Stimulated activated CD4-positive, alpha-beta T cell treated with anti-CD3 and anti-CD28 coated beads, TNF-alpha, amount 100 ng/mL, for 4 hours (primary cell): ENCODE measurements around the gene HAUS6.
"Not testable (repeated sequence)": the region's sequence is repeated elsewhere in the genome, so short reads cannot be mapped to it uniquely, and the experiment has no call there.

Source experiments
- DNase-seq, 3 experiments: peaks; one replicate each; pipeline ENCODE4 v3.0.0-alpha.2; 2020; ENCODE audit warnings: low read depth in 3 of 3

The HAUS6 gene

GRCh38 chr9:19102631-19103345, at the start of gene HAUS6:
HAUS6 (minus strand) TSS chr9:19102904; CDS start chr9:19102651, 253 bp downstream.
- DNase-seq, result peak; percentile 52 to 89 (median 69)

GRCh38 chr9:19152160-19152498, 49.4 kb upstream of the HAUS6 start:
- DNase-seq, result not testable (repeated sequence)

- DNase-seq, result no peak
Observed at GRCh38 chr9:19151425-19152159, 48.9 kb upstream of the HAUS6 start.

DNA sequence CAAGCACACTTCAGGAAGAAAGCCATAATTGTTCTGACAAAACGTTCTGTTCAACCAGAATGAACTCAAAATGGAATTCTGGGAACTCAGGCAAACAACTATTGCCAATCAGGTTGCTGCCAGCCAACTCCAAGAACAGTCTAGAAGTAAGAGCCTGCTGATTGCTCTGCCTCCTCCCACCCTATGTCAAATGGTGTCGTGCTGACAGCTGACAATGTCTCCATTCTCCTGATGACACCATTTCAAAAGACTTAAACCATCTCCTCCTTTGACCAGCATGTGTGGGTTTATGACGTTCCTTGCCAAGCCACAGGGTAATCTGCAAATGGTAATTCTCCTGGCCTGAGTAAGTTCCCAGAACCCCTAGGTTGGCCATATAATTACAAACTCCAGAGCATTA, 46.5 kb upstream of the HAUS6 start:
- no peak for DNase-seq

- no peak for DNase-seq
Observed at GRCh38 chr9:19148187-19148586, 45.5 kb upstream of the HAUS6 start.

DNA sequence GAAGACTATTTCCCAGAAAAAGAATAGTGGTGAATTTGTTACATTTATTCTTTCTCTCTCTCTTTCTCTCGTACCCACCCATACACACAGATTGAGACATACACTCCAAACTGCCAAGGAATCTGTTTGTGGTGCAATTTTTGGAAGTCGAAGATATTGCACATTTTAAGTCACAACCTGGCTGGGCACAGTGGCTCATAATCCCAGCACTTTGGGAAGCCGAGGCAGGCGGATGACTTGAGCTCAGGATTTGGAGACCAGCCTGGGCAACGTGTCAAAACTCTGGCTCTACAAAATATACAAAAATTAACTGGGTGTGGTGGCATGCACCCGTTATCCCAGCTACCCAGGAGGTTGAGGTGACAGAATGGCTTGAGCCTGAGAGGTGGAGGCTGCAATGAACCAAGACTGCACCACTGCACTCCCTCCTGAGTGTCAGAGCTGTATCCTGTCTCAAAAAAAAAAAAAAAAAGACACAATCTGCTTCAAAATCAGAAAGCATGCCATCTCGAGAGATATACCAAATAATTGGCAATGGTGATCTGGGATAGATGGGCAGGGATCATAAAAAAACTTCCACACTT, 43.8 kb upstream of the HAUS6 start:
- DNase-seq, result no peak

- no peak for DNase-seq
Observed at GRCh38 chr9:19145881-19146280, 43.2 kb upstream of the HAUS6 start.

- DNase-seq, result no peak
Observed at GRCh38 chr9:19140259-19140658, 37.6 kb upstream of the HAUS6 start.

GRCh38 chr9:19138084-19138483, 35.4 kb upstream of the HAUS6 start:
- DNase-seq, result no peak

GRCh38 chr9:19137282-19137681, 34.6 kb upstream of the HAUS6 start:
- no peak for DNase-seq

DNA sequence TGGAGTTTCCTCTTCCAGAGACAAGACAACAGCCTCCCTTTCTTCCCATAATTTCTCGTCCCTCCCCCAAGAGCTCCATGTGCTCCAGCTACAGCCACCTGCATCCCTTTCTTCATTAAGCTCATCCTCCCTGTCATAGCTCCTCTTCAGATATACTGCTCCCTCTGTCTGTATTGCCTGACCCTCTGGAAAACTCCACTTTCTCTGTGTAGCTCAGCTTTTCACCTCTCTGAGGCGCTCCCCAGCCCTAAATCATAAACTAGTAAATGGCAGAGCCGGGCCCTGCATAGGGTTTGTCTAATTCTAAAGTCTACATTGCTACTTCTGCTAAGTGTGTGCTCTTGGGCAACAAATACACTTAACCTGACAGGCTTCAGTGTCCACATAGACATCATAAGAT, 33.4 kb upstream of the HAUS6 start:
- no peak for DNase-seq

DNA sequence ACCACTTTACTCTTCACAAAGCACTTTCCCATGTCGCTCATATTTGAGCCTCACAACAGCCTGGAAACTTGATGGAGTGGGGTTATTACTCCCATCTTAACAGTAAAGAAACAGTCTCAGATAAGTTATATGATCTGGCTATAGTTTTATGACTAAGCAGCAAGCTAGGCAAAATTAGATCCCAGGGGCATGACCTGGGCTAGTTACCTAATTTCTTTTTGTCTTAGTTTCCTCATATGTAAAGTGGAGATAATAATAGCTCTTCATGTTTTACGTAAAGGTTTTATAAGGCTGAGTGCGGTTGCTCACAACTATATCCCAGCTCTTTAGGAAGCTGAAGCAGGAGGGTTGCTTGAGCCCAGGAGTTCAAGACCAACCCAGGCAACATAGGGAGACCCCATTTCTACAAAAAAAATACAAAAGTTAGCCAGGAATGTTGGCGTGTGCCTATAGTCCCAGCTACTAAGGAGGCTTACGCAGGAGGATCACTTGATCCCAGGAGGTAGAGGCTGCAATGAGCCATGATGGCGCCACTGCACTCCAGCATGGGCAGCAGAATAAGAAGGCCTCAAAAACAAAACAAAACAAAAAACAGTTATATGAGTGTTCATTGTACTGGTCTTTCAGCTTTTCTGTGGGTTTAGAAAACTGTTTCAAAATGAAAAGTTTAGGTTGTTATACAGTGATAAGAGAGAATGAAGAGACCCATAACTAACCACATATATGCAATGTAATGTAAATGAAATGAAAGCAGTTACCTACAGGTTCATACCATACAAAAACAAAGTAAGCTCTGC, 31.0 kb upstream of the HAUS6 start:
- no peak for DNase-seq

GRCh38 chr9:19130436-19130835, 27.7 kb upstream of the HAUS6 start:
- DNase-seq, result no peak

DNA sequence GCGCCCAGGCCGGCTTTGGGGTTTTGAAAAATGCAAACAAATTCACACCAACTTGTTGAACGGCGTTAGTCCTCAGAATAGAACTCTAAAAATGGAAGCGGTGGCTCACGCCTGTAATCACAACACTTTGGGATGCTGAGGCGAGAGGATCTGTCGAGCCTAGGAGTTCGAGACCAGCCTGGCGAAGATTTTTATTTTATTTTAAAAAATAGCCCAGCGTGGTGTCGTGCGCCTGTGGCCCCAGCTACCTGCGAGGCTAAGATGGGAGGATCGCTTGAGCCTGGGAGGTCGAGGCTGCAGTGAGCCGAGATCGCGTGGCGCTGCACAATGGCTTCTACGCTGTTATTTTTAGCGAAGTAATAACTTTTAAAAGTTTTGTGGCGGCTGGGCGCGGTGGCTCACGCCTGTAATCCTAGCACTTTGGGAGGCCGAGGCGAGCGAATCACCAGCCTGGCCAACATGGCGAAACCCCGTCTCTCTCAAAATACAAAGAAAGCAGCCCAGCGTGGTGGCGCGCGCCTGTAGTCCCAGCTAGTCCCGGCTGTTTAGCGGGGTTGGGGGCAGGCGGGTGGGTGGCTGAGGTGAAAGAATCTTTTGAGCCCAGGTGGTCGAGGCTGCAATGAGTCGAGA, 25.3 kb upstream of the HAUS6 start:
- DNase-seq, result peak in 2 of 3 experiments; percentile 4 to 21

DNA sequence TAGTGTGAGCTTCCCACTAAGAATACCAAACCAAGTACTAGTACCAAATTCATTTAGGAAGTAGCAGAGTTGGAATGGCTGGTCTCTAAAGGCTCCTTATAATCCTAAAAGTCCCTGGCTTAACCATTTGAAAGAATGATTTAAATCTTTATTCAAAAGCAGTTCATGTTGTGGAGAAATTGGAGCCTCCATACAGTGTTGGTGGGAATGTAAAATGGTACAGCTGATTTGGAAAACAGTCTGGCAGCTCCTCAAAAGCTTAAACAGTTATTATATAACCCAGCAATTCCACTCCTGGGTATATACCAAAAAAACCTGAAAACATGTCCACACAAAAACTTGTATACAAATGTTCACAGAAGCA, 21.7 kb upstream of the HAUS6 start:
- DNase-seq, result no peak

DNA sequence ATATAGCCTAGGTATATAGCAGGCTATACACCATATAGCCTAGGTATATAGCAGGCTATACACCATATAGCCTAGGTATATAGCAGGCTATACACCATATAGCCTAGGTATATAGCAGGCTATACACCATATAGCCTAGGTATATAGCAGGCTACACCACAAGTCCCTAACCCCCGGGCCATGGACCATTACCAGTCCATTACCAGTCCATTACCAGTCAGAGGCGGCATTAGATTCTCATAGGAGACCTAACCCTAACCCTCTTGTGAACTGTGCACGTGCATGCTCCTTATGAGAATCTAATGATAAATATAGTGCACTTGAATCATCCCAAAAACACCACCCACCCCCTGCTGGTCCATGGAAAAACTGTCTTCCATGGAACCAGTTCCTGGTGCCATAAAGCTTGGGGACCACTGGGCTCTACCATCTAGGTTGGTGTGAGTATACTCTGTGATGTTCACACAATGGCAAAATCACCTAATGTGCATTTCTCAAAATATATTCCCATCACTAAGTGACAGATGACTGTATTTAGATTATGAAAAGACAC, 19.9 kb upstream of the HAUS6 start:
- no peak for DNase-seq

DNA sequence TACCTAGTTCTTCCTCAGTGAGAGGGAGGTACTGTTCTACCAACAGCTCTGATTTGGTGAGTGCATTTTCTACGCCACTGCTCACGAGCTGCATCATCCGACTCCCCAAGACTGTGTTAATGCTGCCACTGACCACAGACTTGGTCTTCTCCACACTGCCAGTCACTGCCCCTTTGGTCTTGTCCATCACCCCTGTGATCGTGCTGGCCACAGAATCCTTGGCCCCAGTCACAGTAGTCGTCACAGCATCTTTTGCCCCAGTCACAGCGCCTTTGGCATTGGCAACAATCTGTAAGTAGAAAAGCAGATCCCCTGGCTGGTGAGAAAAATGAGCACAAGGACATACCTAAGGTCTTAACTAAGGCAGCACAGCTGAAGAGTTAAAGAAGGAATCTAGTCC, 18.2 kb upstream of the HAUS6 start:
- no peak for DNase-seq

DNA sequence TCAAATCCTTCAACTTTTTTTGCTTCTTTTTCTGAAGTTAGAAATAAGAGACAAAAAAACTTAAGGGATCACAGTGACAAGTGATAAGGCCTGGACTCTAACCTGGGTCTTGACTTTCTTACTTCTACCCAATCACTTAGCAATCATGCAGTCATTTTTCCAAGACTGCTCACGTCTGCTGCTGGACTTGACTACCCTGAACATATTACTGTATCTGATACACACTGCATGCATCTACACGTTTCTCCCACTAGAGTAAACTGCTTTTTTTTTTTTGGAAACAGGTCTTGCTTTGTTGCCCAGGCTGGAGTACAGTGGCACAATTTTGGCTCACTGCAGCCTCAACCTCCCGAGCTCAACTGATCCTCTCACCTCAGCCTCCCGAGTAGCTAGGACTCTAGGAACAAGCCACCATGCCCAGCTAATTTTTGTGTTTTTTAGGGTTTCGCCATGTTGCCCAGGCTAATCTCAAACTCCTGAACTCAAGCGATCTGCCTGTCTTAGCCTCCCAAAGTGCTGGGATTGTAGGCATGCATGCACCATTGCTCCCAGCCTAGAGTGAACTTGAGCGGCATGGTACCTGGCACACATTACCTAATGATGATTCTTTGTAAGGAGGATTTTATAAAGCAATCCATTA, 17.2 kb upstream of the HAUS6 start:
- no peak for DNase-seq

DNA sequence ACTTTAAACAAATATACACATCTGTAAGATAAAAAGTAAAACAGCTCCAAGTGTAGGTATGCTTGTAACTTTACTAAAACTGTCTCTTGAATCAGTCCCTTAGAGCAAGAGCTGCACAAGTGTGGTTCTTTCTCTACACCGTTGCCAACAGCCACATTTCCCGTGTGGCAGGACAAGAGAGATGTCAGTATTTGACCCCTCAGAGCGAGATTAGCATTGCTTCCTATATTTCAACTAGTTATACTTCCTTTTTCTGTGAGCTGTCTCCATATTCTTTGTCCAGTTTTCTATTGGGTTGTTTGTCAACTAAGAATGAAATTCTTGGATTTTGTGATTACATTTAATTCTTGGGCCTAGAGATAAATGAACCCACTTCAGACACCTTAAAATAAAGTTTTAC, 16.5 kb upstream of the HAUS6 start:
- no peak for DNase-seq

DNA sequence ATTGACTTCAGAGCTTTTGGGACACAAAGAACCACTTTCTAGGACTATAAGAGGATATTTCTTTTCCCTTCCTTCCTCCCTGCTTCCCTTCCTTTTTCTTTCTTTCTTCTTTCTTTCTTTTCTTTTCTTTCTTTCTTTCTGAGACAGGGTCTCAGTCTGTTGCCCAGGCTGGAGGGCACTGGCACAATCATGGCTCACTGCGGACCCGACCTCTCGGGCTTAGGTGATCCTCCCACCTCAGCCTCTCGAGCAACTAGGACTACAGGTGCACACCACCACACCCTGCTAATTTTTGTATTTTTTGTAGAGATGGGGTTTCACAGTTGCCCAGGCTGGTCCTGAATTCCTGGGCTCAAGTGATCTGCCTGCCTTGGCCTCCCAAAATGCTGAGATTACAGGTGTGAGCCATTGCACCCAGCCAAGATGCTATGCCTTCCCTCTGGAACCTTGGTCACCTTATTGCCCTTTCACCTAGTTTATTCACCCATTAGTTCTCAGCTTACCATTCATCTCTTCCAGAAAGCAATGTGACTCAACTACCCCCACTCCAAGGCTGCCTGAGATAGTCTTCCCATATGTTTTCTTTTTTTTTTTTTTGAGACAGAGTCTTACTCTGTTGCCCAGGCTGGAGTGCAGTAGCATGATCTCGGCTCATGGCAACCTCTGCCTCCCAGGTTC, 14.5 kb upstream of the HAUS6 start:
- no peak for DNase-seq
